PC-3 (cell line): ENCODE data around the gene PFKM. TPM values are rescaled to one million over a fixed set of nuclear protein-coding genes. Genes with fewer than 3 reads are reported as not detected.

Experiments used
- ATAC-seq: fragments of 200-7000 bp; cut with Tn5 transposase; 2 replicates; pipeline ENCODE4 v1.9.1; 2020; ENCODE audit warnings: mild to moderate bottlenecking, moderate library complexity
- BruUV-seq: library from RNA; stranded (reverse); fragments of 400-500 nt; replicated peaks from 2 replicates; lab custom pipeline; 2021; lab: Mats Ljungman, UMichigan
- CTCF ChIA-PET: fragments of 300-600 bp; sonication (Branson Sonifier 250); formaldehyde crosslinking; loops from one replicate; lab custom pipeline; 2022; ENCODE audit warnings: antibody characterized with exemption; lab: Charles Lee
- POLR2A ChIA-PET: fragments of 300-600 bp; sonication (Branson Sonifier 250); formaldehyde crosslinking; loops from one replicate; lab custom pipeline; 2022; ENCODE audit warnings: antibody characterized with exemption; ENCODE audit not compliant: unreplicated experiment; lab: Charles Lee
- DNase-seq: peaks from one replicate; pipeline ENCODE4 v3.0.0-alpha.2; 2015
- H2AFZ ChIP-seq: fragments of 300-600 bp; sonication (generic); 2 replicates; pipeline ENCODE4 v1.6.0; 2016; ENCODE audit warnings: antibody characterized with exemption, low read length
- H3F3A ChIP-seq: fragments of 300-600 bp; sonication (generic); one replicate; pipeline ENCODE4 v1.6.0; 2017; ENCODE audit warnings: antibody characterized with exemption, low read length, control low read depth, mild to moderate bottlenecking; ENCODE audit not compliant: unreplicated experiment
- H3K27ac ChIP-seq: fragments of 300-600 bp; sonication (generic); 2 replicates; pipeline ENCODE4 v1.5.1; 2016; ENCODE audit warnings: mild to moderate bottlenecking, low read length
- H3K27me3 ChIP-seq: fragments of 300-600 bp; sonication (generic); 2 replicates; pipeline ENCODE4 v1.6.1; 2016; ENCODE audit warnings: low read length, mixed read lengths
- H3K36me3 ChIP-seq: fragments of 300-600 bp; sonication (generic); 2 replicates; pipeline ENCODE4 v1.6.1; 2016; ENCODE audit warnings: low read depth, mixed run types, low read length, mixed read lengths
- H3K4me1 ChIP-seq: fragments of 300-600 bp; sonication (generic); 2 replicates; pipeline ENCODE4 v1.5.1; 2016; ENCODE audit warnings: low read length; ENCODE audit not compliant: insufficient read depth
- H3K4me2 ChIP-seq: fragments of 300-600 bp; sonication (generic); 2 replicates; pipeline ENCODE4 v1.6.0; 2016; ENCODE audit warnings: low read length
- H3K4me3 ChIP-seq: fragments of 300-600 bp; sonication (generic); 2 replicates; pipeline ENCODE4 v1.5.1; 2016; ENCODE audit warnings: mild to moderate bottlenecking, low read length, mixed read lengths
- H3K79me2 ChIP-seq: fragments of 300-600 bp; sonication (generic); 2 replicates; pipeline ENCODE4 v1.6.1; 2017; ENCODE audit warnings: low read length, mixed read lengths
- H3K9ac ChIP-seq: fragments of 300-600 bp; sonication (generic); 2 replicates; pipeline ENCODE4 v1.6.0; 2016; ENCODE audit warnings: mild to moderate bottlenecking, low read length
- H3K9me2 ChIP-seq: fragments of 300-600 bp; sonication (generic); replicated peaks from 2 replicates; pipeline ENCODE4 v1.6.1; 2016; ENCODE audit warnings: mixed run types, low read length, mixed read lengths
- H3K9me3 ChIP-seq: fragments of 300-600 bp; sonication (generic); 2 replicates; pipeline ENCODE4 v1.6.1; 2016; ENCODE audit warnings: low read length, mixed read lengths
- H4K20me1 ChIP-seq: fragments of 300-600 bp; sonication (generic); 2 replicates; pipeline ENCODE4 v1.6.1; 2016; ENCODE audit warnings: low read length, mixed read lengths
- EZH2 ChIP-seq: fragments of 300-600 bp; sonication (generic); IDR thresholded peaks from one replicate; pipeline ENCODE4 v1.6.1; 2017; ENCODE audit warnings: antibody characterized with exemption, mild to moderate bottlenecking, low read length; ENCODE audit not compliant: unreplicated experiment
- EZH2phosphoT487 ChIP-seq: fragments of 300-600 bp; sonication (generic); IDR thresholded peaks from 2 replicates; pipeline ENCODE4 v1.6.1; 2018; ENCODE audit warnings: mild to moderate bottlenecking, antibody characterized with exemption, low read length, borderline replicate concordance
- intact Hi-C: fragments of 100-400 bp; cut with micrococcal nuclease; formaldehyde crosslinking; loops from 2 replicates; pipeline ENCODE4 v1.9.0; 2023
- total RNA-seq: library from RNA; depleted of rRNA; stranded (reverse); fragments of >200 nt; gene quantifications from 2 replicates; pipeline ENCODE4 v1.2.3, GENCODE V29; 2014
- TF ChIP-seq, protein P1 (sequence below): fragments of 300-600 bp; sonication (generic); conservative IDR thresholded peaks from 2 replicates; pipeline ENCODE4 v1.5.1; 2017; ENCODE audit warnings: antibody characterized with exemption, low read depth, mild to moderate bottlenecking, low read length

PFKM gene
- total RNA-seq, 1 experiment from 2014 or later = 62.2 TPM

DNA sequence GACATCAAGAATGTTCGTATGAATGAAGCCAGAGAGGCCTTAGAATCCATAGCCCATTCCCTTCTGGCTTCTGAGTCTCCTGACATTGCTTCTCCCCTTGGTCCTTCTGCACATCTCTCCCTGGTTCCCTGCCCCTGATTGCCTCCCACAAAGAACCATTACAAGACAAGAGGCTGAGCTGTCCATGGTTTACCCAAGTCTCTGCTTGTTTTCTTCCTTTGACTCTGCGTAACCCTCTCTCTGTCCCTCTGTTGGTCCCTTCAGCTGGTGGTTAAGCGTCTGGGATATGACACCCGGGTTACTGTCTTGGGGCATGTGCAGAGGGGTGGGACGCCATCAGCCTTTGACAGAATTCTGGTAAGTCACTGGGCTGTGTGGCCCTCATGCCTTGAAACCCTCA, 15.9 kb downstream of the PFKM start:
- ATAC-seq = no peak
- TF ChIP-seq, protein P1, sequence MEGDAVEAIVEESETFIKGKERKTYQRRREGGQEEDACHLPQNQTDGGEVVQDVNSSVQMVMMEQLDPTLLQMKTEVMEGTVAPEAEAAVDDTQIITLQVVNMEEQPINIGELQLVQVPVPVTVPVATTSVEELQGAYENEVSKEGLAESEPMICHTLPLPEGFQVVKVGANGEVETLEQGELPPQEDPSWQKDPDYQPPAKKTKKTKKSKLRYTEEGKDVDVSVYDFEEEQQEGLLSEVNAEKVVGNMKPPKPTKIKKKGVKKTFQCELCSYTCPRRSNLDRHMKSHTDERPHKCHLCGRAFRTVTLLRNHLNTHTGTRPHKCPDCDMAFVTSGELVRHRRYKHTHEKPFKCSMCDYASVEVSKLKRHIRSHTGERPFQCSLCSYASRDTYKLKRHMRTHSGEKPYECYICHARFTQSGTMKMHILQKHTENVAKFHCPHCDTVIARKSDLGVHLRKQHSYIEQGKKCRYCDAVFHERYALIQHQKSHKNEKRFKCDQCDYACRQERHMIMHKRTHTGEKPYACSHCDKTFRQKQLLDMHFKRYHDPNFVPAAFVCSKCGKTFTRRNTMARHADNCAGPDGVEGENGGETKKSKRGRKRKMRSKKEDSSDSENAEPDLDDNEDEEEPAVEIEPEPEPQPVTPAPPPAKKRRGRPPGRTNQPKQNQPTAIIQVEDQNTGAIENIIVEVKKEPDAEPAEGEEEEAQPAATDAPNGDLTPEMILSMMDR = no peak
- TF ChIP-seq EZH2phosphoT487 = no peak
- TF ChIP-seq EZH2 = no peak
- no peaks in the 10 kb centered on the region for H3K4me1 ChIP-seq
- H3K9me3 ChIP-seq = no peaks in the 10 kb centered on the region
- no peak for DNase-seq
- H3K4me2 ChIP-seq = no peak overlapping the region
- H3K36me3 ChIP-seq = peaks cover 25% of the 10 kb centered on the region
- intact Hi-C loops = no loop called here
- H2AFZ ChIP-seq = no peak overlapping the region
- POLR2A ChIA-PET = no interaction called here
- H3K9ac ChIP-seq = no peak overlapping the region
- H3K9me2 ChIP-seq = no peaks in the 10 kb centered on the region
- H3K27ac ChIP-seq = no peak overlapping the region
- H3K79me2 ChIP-seq = no peaks in the 10 kb centered on the region
- CTCF ChIA-PET = interaction anchor here (0.6 kb wide), 1 partner anchor 33 kb away, joined by 6 read pairs; no protein-coding TSS in a partner anchor
- H4K20me1 ChIP-seq = no peaks in the 10 kb centered on the region
- no peaks in the 10 kb centered on the region for H3K27me3 ChIP-seq
- no TSS peak for BruUV-seq
- H3F3A ChIP-seq = no peaks in the 10 kb centered on the region
- no peak overlapping the region for H3K4me3 ChIP-seq

- Histone ChIP-seq H3K4me1 (no peaks in the 10 kb centered on the region), H3K4me3 (no peak overlapping the region), H3K4me2 (no peak overlapping the region), H3K9ac (no peak overlapping the region), H4K20me1 (no peaks in the 10 kb centered on the region), H3K79me2 (no peaks in the 10 kb centered on the region), H3K36me3 (peaks cover 39% of the 10 kb centered on the region; the same call in 1 of the 2 replicates), H2AFZ (no peak overlapping the region), H3K27me3 (no peaks in the 10 kb centered on the region), H3F3A (no peaks in the 10 kb centered on the region), H3K9me2 (no peaks in the 10 kb centered on the region), H3K27ac (no peak overlapping the region), H3K9me3 (no peaks in the 10 kb centered on the region)
- BruUV-seq = no TSS peak
- ATAC-seq (no peak), DNase-seq (no peak)
- ChIA-PET CTCF (no interaction called here), POLR2A (no interaction called here)
- intact Hi-C loops = no loop called here
- TF ChIP-seq EZH2 (no peak), EZH2phosphoT487 (no peak)
- TF ChIP-seq, protein P1 = no peak
These were observed 23.9 kb downstream of the PFKM start for GRCh38 chr12:48142818-48143674.

DNA sequence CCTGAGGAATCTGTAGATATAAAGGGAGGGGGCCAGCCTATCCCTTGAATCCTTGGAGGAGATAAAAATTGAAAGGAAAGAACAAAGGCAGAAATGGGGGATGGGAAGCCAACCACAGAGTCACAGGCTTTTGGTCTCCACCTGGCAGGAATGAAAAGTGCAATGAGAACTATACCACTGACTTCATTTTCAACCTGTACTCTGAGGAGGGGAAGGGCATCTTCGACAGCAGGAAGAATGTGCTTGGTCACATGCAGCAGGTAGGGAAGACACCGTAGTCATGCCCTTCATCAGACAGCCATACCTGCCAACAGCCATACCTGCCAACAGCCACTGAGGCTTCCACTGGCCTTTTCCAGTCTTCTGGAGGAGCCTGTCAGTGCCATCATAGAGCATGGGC, 24.7 kb downstream of the PFKM start:
- no peak for TF ChIP-seq EZH2
- no peak for TF ChIP-seq EZH2phosphoT487
- TF ChIP-seq, protein P1 = no peak
- no TSS peak for BruUV-seq
- no peak for ATAC-seq

More for the DNA sequence above, 24.7 kb downstream of the PFKM start:
- Histone ChIP-seq H3K27ac (no peak overlapping the region), H3K4me1 (no peaks in the 10 kb centered on the region), H3F3A (no peaks in the 10 kb centered on the region), H3K4me2 (no peak overlapping the region), H4K20me1 (no peaks in the 10 kb centered on the region), H2AFZ (no peak overlapping the region), H3K9me2 (no peaks in the 10 kb centered on the region), H3K9me3 (no peaks in the 10 kb centered on the region), H3K4me3 (no peak overlapping the region), H3K36me3 (peaks cover 39% of the 10 kb centered on the region; the same call in 1 of the 2 replicates), H3K9ac (no peak overlapping the region), H3K27me3 (no peaks in the 10 kb centered on the region), H3K79me2 (no peaks in the 10 kb centered on the region)
- no peak for DNase-seq
- CTCF ChIA-PET = no interaction called here
- intact Hi-C loops = no loop called here
- POLR2A ChIA-PET = no interaction called here
